HG03571 (cell line): ENCODE measurements around the gene SYTL1.

ENCODE experiments used
- ATAC-seq: cut with Tn5 transposase; IDR thresholded peaks from one replicate; pipeline ENCODE4 v1.9.1; 2021; ENCODE audit not compliant: unreplicated experiment

Gene SYTL1

GRCh38 chr1:27346991-27347624 lies 5.3 kb downstream of the SYTL1 start:
- ATAC-seq, result no peak

GRCh38 chr1:27348861-27349783 lies 7.3 kb downstream of the SYTL1 start:
- ATAC-seq, result no peak

- no peak for ATAC-seq
These were observed 8.2 kb downstream of the SYTL1 start for GRCh38 chr1:27349784-27350662.

GRCh38 chr1:27350663-27351540 lies 9.1 kb downstream of the SYTL1 start:
- no peak for ATAC-seq

- ATAC-seq, result no peak
These were observed 9.8 kb downstream of the SYTL1 start for GRCh38 chr1:27351541-27352107.

GRCh38 chr1:27353166-27353565 lies 11.3 kb downstream of the SYTL1 start:
- ATAC-seq, result no peak

- ATAC-seq, result no peak
These were observed 11.8 kb downstream of the SYTL1 start for GRCh38 chr1:27353629-27354028.

- ATAC-seq, result no peak
These were observed 13.9 kb downstream of the SYTL1 start for GRCh38 chr1:27355683-27356082.

- no peak for ATAC-seq
These were observed 14.4 kb downstream of the SYTL1 start for GRCh38 chr1:27356277-27356618.

GRCh38 chr1:27356619-27357280 lies 14.9 kb downstream of the SYTL1 start:
- no peak for ATAC-seq

GRCh38 chr1:27357281-27358037 lies 15.6 kb downstream of the SYTL1 start:
- no peak for ATAC-seq

- no peak for ATAC-seq
These were observed 16.5 kb downstream of the SYTL1 start for GRCh38 chr1:27358038-27358927.

GRCh38 chr1:27358928-27359313 lies 17.1 kb downstream of the SYTL1 start:
- no peak for ATAC-seq

- no peak for ATAC-seq
These were observed 18.0 kb downstream of the SYTL1 start for GRCh38 chr1:27359822-27360158.

- ATAC-seq, result no peak
These were observed 18.6 kb downstream of the SYTL1 start for GRCh38 chr1:27360159-27361043.

GRCh38 chr1:27361044-27361402 lies 19.2 kb downstream of the SYTL1 start:
- ATAC-seq, result no peak

GRCh38 chr1:27361553-27361952 lies 19.7 kb downstream of the SYTL1 start:
- no peak for ATAC-seq
